ENCODE measurements around the gene ARHGAP27.

Gene ARHGAP27

GRCh38 chr17:45405250-45406086 is 27.2 kb downstream of the ARHGAP27 start:
- Histone ChIP-seq H3K4me3 (ENCODE audit: low read length) (no peak overlapping the region), H3K27ac (ENCODE audit: low read depth, low read length) (no peak overlapping the region), H3K36me3 (ENCODE audit: control insufficient read depth, insufficient read depth, low read length) (peaks cover 15% of the 10 kb centered on the region), H3K4me1 (ENCODE audit: control insufficient read depth, insufficient read depth, low read length) (no peaks in the 10 kb centered on the region), H3K27me3 (ENCODE audit: control insufficient read depth, insufficient read depth, low read length) (no peaks in the 10 kb centered on the region), H3K9ac (ENCODE audit: low read length) (no peak overlapping the region)

- H3K4me3 ChIP-seq (ENCODE audit: low read length) = no peak overlapping the region
- H3K9ac ChIP-seq (ENCODE audit: low read length) = no peak overlapping the region
- H3K27ac ChIP-seq (ENCODE audit: low read depth, low read length) = no peak overlapping the region
- H3K36me3 ChIP-seq (ENCODE audit: control insufficient read depth, insufficient read depth, low read length) = peaks cover 19% of the 10 kb centered on the region
- no peaks in the 10 kb centered on the region for H3K27me3 ChIP-seq (ENCODE audit: control insufficient read depth, insufficient read depth, low read length)
- no peaks in the 10 kb centered on the region for H3K4me1 ChIP-seq (ENCODE audit: control insufficient read depth, insufficient read depth, low read length)
Observed at GRCh38 chr17:45404870-45405249, 27.8 kb downstream of the ARHGAP27 start.

GRCh38 chr17:45403906-45404490 is 28.7 kb downstream of the ARHGAP27 start:
- Histone ChIP-seq H3K27me3 (ENCODE audit: control insufficient read depth, insufficient read depth, low read length) (no peaks in the 10 kb centered on the region), H3K4me3 (ENCODE audit: low read length) (no peak overlapping the region), H3K27ac (ENCODE audit: low read depth, low read length) (no peak overlapping the region), H3K9ac (ENCODE audit: low read length) (no peak overlapping the region), H3K36me3 (ENCODE audit: control insufficient read depth, insufficient read depth, low read length) (peaks cover 19% of the 10 kb centered on the region), H3K4me1 (ENCODE audit: control insufficient read depth, insufficient read depth, low read length) (no peaks in the 10 kb centered on the region)

- H3K9ac ChIP-seq (ENCODE audit: low read length) = no peak overlapping the region
- peaks cover 19% of the 10 kb centered on the region for H3K36me3 ChIP-seq (ENCODE audit: control insufficient read depth, insufficient read depth, low read length)
- H3K27ac ChIP-seq (ENCODE audit: low read depth, low read length) = no peak overlapping the region
- H3K4me3 ChIP-seq (ENCODE audit: low read length) = no peak overlapping the region
- no peaks in the 10 kb centered on the region for H3K4me1 ChIP-seq (ENCODE audit: control insufficient read depth, insufficient read depth, low read length)
- H3K27me3 ChIP-seq (ENCODE audit: control insufficient read depth, insufficient read depth, low read length) = no peaks in the 10 kb centered on the region
Observed at GRCh38 chr17:45402916-45403315, 29.8 kb downstream of the ARHGAP27 start.

GRCh38 chr17:45398800-45399199 is 33.9 kb downstream of the ARHGAP27 start:
- no peak overlapping the region for H3K4me3 ChIP-seq (ENCODE audit: low read length)
- no peaks in the 10 kb centered on the region for H3K27me3 ChIP-seq (ENCODE audit: control insufficient read depth, insufficient read depth, low read length)
- peaks cover 16% of the 10 kb centered on the region for H3K36me3 ChIP-seq (ENCODE audit: control insufficient read depth, insufficient read depth, low read length)
- no peak overlapping the region for H3K9ac ChIP-seq (ENCODE audit: low read length)
- no peaks in the 10 kb centered on the region for H3K4me1 ChIP-seq (ENCODE audit: control insufficient read depth, insufficient read depth, low read length)
- H3K27ac ChIP-seq (ENCODE audit: low read depth, low read length) = no peak overlapping the region

GRCh38 chr17:45397796-45398195 is 34.9 kb downstream of the ARHGAP27 start:
- no peaks in the 10 kb centered on the region for H3K4me1 ChIP-seq (ENCODE audit: control insufficient read depth, insufficient read depth, low read length)
- no peak overlapping the region for H3K9ac ChIP-seq (ENCODE audit: low read length)
- no peak overlapping the region for H3K4me3 ChIP-seq (ENCODE audit: low read length)
- H3K27me3 ChIP-seq (ENCODE audit: control insufficient read depth, insufficient read depth, low read length) = no peaks in the 10 kb centered on the region
- H3K27ac ChIP-seq (ENCODE audit: low read depth, low read length) = no peak overlapping the region
- H3K36me3 ChIP-seq (ENCODE audit: control insufficient read depth, insufficient read depth, low read length) = peaks cover 11% of the 10 kb centered on the region

- no peak overlapping the region for H3K9ac ChIP-seq (ENCODE audit: low read length)
- H3K27me3 ChIP-seq (ENCODE audit: control insufficient read depth, insufficient read depth, low read length) = no peaks in the 10 kb centered on the region
- H3K36me3 ChIP-seq (ENCODE audit: control insufficient read depth, insufficient read depth, low read length) = peaks cover 10% of the 10 kb centered on the region
- H3K27ac ChIP-seq (ENCODE audit: low read depth, low read length) = no peak overlapping the region
- no peak overlapping the region for H3K4me3 ChIP-seq (ENCODE audit: low read length)
- H3K4me1 ChIP-seq (ENCODE audit: control insufficient read depth, insufficient read depth, low read length) = no peaks in the 10 kb centered on the region
Observed at GRCh38 chr17:45396496-45397205, 36.0 kb downstream of the ARHGAP27 start.

- Histone ChIP-seq H3K27ac (ENCODE audit: low read depth, low read length) (no peak overlapping the region), H3K27me3 (ENCODE audit: control insufficient read depth, insufficient read depth, low read length) (no peaks in the 10 kb centered on the region), H3K4me3 (ENCODE audit: low read length) (peak overlapping the region; percentile 25), H3K36me3 (ENCODE audit: control insufficient read depth, insufficient read depth, low read length) (peaks cover 10% of the 10 kb centered on the region), H3K9ac (ENCODE audit: low read length) (no peak overlapping the region), H3K4me1 (ENCODE audit: control insufficient read depth, insufficient read depth, low read length) (no peaks in the 10 kb centered on the region)
Observed at GRCh38 chr17:45395569-45396415, 36.9 kb downstream of the ARHGAP27 start.

GRCh38 chr17:45394913-45395568 is 37.6 kb downstream of the ARHGAP27 start:
- Histone ChIP-seq H3K36me3 (ENCODE audit: control insufficient read depth, insufficient read depth, low read length) (peaks cover 6% of the 10 kb centered on the region), H3K4me1 (ENCODE audit: control insufficient read depth, insufficient read depth, low read length) (no peaks in the 10 kb centered on the region), H3K27me3 (ENCODE audit: control insufficient read depth, insufficient read depth, low read length) (no peaks in the 10 kb centered on the region), H3K9ac (ENCODE audit: low read length) (no peak overlapping the region), H3K4me3 (ENCODE audit: low read length) (peak overlapping the region; percentile 25), H3K27ac (ENCODE audit: low read depth, low read length) (no peak overlapping the region)

- Histone ChIP-seq H3K4me3 (ENCODE audit: low read length) (no peak overlapping the region), H3K27ac (ENCODE audit: low read depth, low read length) (no peak overlapping the region), H3K36me3 (ENCODE audit: control insufficient read depth, insufficient read depth, low read length) (peaks cover 6% of the 10 kb centered on the region), H3K9ac (ENCODE audit: low read length) (no peak overlapping the region), H3K27me3 (ENCODE audit: control insufficient read depth, insufficient read depth, low read length) (no peaks in the 10 kb centered on the region), H3K4me1 (ENCODE audit: control insufficient read depth, insufficient read depth, low read length) (no peaks in the 10 kb centered on the region)
Observed at GRCh38 chr17:45394564-45394912, 38.1 kb downstream of the ARHGAP27 start.

GRCh38 chr17:45394091-45394490 is 38.6 kb downstream of the ARHGAP27 start:
- Histone ChIP-seq H3K9ac (ENCODE audit: low read length) (no peak overlapping the region), H3K4me3 (ENCODE audit: low read length) (no peak overlapping the region), H3K27me3 (ENCODE audit: control insufficient read depth, insufficient read depth, low read length) (no peaks in the 10 kb centered on the region), H3K27ac (ENCODE audit: low read depth, low read length) (no peak overlapping the region), H3K36me3 (ENCODE audit: control insufficient read depth, insufficient read depth, low read length) (peaks cover 6% of the 10 kb centered on the region), H3K4me1 (ENCODE audit: control insufficient read depth, insufficient read depth, low read length) (no peaks in the 10 kb centered on the region)
